Measurements from ENCODE around the gene ATF6.

- TF ChIP-seq, protein P1, sequence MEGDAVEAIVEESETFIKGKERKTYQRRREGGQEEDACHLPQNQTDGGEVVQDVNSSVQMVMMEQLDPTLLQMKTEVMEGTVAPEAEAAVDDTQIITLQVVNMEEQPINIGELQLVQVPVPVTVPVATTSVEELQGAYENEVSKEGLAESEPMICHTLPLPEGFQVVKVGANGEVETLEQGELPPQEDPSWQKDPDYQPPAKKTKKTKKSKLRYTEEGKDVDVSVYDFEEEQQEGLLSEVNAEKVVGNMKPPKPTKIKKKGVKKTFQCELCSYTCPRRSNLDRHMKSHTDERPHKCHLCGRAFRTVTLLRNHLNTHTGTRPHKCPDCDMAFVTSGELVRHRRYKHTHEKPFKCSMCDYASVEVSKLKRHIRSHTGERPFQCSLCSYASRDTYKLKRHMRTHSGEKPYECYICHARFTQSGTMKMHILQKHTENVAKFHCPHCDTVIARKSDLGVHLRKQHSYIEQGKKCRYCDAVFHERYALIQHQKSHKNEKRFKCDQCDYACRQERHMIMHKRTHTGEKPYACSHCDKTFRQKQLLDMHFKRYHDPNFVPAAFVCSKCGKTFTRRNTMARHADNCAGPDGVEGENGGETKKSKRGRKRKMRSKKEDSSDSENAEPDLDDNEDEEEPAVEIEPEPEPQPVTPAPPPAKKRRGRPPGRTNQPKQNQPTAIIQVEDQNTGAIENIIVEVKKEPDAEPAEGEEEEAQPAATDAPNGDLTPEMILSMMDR (IDR thresholded peaks at IDR 0.05) = no peak
- TF ChIP-seq POLR2A (IDR thresholded peaks at IDR 0.05) = no peak
Observed at GRCh38 chr1:161731241-161731640, 34.9 kb upstream of the ATF6 start.
